ENCODE measurements around the gene CIDEC.

DNA sequence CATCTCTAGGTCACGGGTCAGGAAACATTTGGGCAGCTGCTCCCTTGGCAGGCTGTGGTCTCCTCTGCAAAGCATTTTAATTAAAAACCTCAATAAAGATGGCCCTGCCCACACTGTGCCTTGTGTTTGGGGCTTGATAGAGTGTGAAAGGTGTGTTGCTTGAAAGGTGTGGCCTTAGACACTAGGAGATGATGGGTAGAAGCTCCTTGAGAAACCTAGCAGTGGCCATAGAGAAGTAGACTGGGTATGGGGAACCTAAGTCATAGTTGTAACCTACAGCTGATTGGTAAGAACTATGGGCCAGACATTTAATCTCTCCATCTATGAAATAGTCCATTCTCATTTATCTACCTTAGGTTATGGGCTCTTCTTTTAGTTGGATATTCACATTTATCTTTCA is 13.7 kb upstream of the CIDEC start:
- TF ChIP-seq, protein P1, sequence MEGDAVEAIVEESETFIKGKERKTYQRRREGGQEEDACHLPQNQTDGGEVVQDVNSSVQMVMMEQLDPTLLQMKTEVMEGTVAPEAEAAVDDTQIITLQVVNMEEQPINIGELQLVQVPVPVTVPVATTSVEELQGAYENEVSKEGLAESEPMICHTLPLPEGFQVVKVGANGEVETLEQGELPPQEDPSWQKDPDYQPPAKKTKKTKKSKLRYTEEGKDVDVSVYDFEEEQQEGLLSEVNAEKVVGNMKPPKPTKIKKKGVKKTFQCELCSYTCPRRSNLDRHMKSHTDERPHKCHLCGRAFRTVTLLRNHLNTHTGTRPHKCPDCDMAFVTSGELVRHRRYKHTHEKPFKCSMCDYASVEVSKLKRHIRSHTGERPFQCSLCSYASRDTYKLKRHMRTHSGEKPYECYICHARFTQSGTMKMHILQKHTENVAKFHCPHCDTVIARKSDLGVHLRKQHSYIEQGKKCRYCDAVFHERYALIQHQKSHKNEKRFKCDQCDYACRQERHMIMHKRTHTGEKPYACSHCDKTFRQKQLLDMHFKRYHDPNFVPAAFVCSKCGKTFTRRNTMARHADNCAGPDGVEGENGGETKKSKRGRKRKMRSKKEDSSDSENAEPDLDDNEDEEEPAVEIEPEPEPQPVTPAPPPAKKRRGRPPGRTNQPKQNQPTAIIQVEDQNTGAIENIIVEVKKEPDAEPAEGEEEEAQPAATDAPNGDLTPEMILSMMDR (IDR thresholded peaks at IDR 0.05; ENCODE audit: low read depth, low read length, poor library complexity, severe bottlenecking) = no peak
- no peak for TF ChIP-seq EZH2phosphoT487 (IDR thresholded peaks at IDR 0.05; ENCODE audit: borderline replicate concordance, low read length)

All from DOHH2 (cell line).